Islet of Langerhans (tissue), 1 donor: ENCODE data around the gene ANKH.

Experiments used
- FAIRE-seq: peaks from one replicate; lab custom pipeline; 2011; peaks lifted over from hg19 to GRCh38; lab: Jason Lieb, UNC

ANKH gene

GRCh38 chr5:14684757-14685156 is 186.8 kb downstream of the ANKH start:
- FAIRE-seq: no peak

GRCh38 chr5:14683906-14684455 is 187.6 kb downstream of the ANKH start:
- FAIRE-seq: no peak

- no peak for FAIRE-seq
Measured at GRCh38 chr5:14681236-14681752, 190.3 kb downstream of the ANKH start.

- no peak for FAIRE-seq
Measured at GRCh38 chr5:14679595-14679994, 192.0 kb downstream of the ANKH start.

- no peak for FAIRE-seq
Measured at GRCh38 chr5:14678773-14679334, 192.7 kb downstream of the ANKH start.

GRCh38 chr5:14676320-14676719 is 195.3 kb downstream of the ANKH start:
- no peak for FAIRE-seq

GRCh38 chr5:14675865-14676300 is 195.7 kb downstream of the ANKH start:
- FAIRE-seq: no peak

- no peak for FAIRE-seq
Measured at GRCh38 chr5:14674983-14675854, 196.4 kb downstream of the ANKH start.

- FAIRE-seq: no peak
Measured at GRCh38 chr5:14673443-14673842, 198.1 kb downstream of the ANKH start.

GRCh38 chr5:14672484-14673394 is 198.8 kb downstream of the ANKH start:
- no peak for FAIRE-seq

- FAIRE-seq: no peak
Measured at GRCh38 chr5:14672082-14672481, 199.5 kb downstream of the ANKH start.

- FAIRE-seq: no peak
Measured at GRCh38 chr5:14671414-14671813, 200.2 kb downstream of the ANKH start.

GRCh38 chr5:14669975-14670374 is 201.6 kb downstream of the ANKH start:
- FAIRE-seq: no peak

GRCh38 chr5:14669415-14669814 is 202.2 kb downstream of the ANKH start:
- no peak for FAIRE-seq

GRCh38 chr5:14668181-14668591 is 203.4 kb downstream of the ANKH start:
- no peak for FAIRE-seq

- FAIRE-seq: no peak
Measured at GRCh38 chr5:14667770-14668169, 203.8 kb downstream of the ANKH start.

- FAIRE-seq: no peak
Measured at GRCh38 chr5:14667290-14667689, 204.3 kb downstream of the ANKH start.

GRCh38 chr5:14666357-14666756 is 205.2 kb downstream of the ANKH start:
- no peak for FAIRE-seq

- no peak for FAIRE-seq
Measured at GRCh38 chr5:14665949-14666348, 205.6 kb downstream of the ANKH start.

- FAIRE-seq: no peak
Measured at GRCh38 chr5:14665101-14665822, 206.3 kb downstream of the ANKH start.

GRCh38 chr5:14664270-14665100 is 207.1 kb downstream of the ANKH start, which contains the start of gene OTULIN:
TSS of gene OTULIN (plus strand) at chr5:14664718. CDS start at chr5:14664826, 108 bp downstream.
- FAIRE-seq: no peak
